GM19468 (cell line): Measurements from ENCODE around the gene PSME3IP1.
"Not testable (repeated sequence)": the region's sequence is repeated elsewhere in the genome, so short reads cannot be mapped to it uniquely, and the experiment has no call there.

Experiments used
- ATAC-seq: cut with Tn5 transposase; IDR thresholded peaks from one replicate; pipeline ENCODE4 v1.9.1; 2021; ENCODE audit warnings: mild to moderate bottlenecking, moderate library complexity, moderate number of reproducible peaks; ENCODE audit not compliant: unreplicated experiment; ENCODE audit errors: extremely low read depth

PSME3IP1 gene

DNA sequence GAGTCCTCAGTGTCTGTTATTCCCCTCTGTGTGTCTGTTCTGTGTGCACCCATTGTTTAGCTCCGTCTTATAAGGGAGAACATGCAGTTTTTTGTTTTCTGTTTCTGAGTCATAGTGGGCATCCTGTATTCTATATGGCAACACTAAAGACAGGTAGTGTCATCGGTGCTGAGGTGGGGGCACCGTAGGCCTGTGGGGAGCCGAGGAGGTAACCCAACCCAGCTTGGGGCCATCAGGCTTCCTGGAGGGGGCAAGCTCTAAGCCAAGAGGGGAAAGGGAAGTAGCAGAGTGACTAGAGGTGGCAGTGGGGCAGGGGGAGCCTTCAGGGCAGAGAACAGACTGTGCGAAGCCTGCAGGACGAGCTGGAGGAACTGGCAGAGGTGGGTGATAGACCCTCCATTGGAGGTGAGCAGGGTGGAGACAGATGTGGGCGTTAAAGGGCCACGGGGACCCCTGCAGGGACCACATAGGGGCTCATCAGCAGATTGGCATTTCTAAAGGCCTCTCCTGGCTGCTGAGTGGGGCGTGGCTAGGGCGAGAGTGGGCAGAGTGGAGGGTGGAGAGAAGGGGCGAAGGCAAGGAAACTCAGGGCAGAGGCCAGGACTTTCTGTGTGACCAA lies 57.0 kb downstream of the PSME3IP1 start:
- no peak for ATAC-seq

- no peak for ATAC-seq
Measured at GRCh38 chr16:57127836-57128235, 58.0 kb downstream of the PSME3IP1 start.

- no peak for ATAC-seq
Measured at GRCh38 chr16:57127037-57127763, 58.6 kb downstream of the PSME3IP1 start.

GRCh38 chr16:57126411-57126810 lies 59.4 kb downstream of the PSME3IP1 start:
- no peak for ATAC-seq

GRCh38 chr16:57125969-57126368 lies 59.9 kb downstream of the PSME3IP1 start:
- no peak for ATAC-seq

GRCh38 chr16:57125376-57125775 lies 60.5 kb downstream of the PSME3IP1 start:
- ATAC-seq = no peak

DNA sequence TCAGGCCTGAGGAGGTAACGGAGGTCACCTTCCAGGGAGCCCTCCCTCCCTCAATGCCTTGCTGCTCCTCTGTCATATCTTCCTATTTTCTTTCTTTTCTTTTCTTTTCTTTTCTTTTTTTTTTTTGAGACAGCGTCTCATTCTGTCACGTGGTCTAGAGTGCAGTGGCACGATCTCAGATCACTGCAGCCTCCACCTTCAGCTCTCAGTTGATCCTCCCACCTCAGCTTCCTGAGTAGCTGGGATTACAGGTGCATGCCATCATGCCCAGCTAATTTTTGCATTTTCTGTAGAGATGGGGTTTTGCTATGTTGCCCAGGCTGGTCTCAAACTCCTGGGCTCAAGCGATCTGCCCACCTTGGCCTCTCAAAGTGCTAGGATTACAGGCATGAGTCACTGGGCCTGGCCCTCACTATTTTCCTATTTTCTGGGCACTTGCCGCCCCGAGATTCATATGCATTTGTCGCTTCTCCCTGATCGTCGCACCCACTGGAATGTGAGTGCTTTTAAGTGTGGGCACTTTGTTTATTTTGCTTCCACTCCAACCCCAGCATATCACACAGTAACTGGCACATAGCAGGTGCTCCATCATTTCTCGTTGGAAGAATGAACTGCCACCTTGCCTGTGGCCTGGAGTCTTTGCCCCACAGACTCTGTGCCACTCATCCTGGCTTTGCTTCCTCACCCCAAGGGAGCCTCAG lies 61.7 kb downstream of the PSME3IP1 start:
- ATAC-seq = no peak

DNA sequence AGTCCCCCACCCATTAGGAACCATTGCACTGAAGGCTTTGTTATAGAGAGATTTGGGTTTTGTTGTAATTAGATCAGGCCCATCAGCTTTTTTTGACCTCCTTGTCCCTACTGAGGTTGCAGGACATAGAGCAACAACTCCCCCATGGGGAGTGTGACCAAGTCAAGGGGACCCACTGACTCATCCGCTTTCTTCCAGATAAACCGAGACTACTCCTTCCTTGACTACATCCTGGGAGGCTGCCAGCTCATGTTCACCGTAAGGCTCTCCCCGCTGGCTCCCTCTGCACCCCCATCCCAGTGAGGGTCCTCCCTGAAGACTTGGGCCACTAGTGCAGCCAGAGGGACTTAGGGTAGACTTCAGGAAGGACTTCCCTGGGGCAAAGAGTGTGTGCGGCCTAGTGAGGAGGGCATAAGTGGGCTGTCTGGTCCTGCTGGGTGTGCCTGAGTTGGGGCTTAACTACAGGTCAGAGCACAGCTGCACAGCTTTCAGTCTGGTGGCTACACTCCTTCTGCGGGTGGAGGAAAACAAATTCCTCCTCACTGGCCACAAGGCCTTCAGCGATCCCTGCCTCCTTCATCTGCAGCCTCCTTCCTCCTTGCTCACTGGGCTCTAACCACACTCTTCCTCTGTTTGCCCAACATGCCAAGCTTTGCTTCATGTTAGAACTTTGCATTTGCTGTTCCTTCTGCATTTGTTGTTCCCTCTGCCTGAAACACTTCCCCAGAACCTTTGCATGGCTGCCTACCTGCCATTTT lies 62.4 kb downstream of the PSME3IP1 start:
- ATAC-seq = no peak

- no peak for ATAC-seq
Measured at GRCh38 chr16:57118461-57119084, 67.3 kb downstream of the PSME3IP1 start.

- ATAC-seq = no peak
Measured at GRCh38 chr16:57115514-57116182, 70.2 kb downstream of the PSME3IP1 start.

- ATAC-seq = no peak
Measured at GRCh38 chr16:57115168-57115513, 70.7 kb downstream of the PSME3IP1 start.

DNA sequence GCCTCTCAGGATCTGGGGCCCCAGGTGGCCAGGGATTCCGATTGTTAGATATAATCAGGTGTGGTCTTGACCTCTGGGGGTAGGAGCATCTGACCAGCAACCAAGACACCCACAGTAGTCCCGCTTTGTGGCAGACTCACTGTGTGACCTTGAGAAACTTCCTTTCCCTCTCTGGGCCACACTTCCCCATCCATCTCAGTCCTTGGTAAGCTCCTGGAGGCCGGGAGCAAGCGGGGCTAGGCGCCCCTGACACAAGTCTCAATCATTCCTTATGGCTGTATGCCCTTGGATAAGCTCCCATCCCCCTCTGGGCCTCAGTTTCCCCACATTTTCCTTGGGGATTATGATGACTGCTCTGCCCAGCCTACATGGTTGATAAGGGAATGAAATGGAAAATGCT lies 72.2 kb downstream of the PSME3IP1 start:
- ATAC-seq = no peak

DNA sequence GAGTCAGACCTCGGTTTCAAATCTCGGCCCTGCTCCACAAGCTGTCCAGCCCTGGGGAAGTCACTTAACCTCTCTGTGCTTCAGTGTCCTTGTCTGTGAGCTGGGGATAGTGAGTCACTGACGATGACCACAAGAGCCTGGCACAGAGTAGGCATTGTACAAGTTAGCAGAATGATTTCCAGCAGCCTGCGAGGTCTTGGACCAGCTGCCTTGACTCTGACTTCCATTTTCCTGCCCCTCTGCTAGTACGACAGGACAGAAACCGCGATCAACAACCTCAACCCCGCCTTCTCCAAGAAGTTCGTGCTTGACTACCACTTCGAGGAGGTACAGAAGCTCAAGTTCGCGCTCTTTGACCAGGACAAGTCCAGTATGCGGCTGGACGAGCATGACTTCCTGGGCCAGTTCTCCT lies 72.8 kb downstream of the PSME3IP1 start:
- ATAC-seq = no peak

DNA sequence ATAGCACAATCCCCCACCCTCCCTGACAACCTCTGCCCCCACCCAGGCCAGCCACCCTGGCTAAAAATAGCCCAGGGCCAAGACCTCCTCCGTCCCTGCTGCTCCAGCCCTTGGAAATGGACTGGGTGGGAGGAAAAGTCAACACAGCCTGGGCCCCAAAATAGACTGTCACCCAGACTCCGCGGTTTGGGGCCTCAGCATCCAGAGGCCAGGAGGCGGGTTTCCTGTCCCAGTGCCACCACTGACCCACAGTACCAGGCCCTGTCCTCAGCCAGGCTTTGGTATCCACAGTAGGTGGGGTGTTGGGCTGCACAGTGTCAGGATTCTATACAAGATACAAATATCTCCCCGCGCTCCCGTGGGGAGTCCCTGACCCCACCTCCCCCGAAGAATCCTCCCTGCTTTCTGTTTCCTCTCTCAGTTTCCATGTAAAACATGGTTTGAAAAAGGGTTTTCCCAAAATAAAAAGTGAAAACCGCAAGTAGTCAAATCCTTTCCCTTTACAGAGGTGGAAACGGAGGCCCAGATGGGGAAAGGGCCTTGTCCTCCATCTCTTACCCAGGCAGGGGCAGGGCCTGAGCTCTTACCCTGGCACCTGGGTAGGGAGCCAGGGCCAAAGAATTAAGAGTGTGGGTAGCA lies 73.3 kb downstream of the PSME3IP1 start:
- ATAC-seq = no peak

DNA sequence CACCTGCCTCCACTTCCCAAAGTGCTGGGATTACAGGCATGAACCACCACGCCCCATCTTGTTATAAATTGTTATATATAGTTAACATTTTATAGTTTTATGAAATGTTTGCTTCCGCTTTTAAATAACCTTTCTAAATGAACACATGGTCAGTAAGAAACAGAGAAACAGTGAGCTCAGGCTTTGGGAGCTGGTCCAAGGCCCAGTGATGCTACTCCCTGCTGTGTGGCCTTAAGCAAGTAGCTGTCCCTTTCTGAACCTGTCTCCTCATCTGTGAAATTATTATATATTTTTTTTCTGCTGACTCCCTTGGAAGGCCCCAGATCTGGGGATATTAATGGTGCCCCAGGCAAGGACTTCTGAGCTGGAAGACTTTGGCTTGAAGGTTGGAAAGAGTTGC lies 74.4 kb downstream of the PSME3IP1 start:
- no peak for ATAC-seq

- no peak for ATAC-seq
Measured at GRCh38 chr16:57110937-57111336, 74.9 kb downstream of the PSME3IP1 start.

- ATAC-seq = not testable (repeated sequence)
Measured at GRCh38 chr16:57109259-57110105, 76.4 kb downstream of the PSME3IP1 start.

DNA sequence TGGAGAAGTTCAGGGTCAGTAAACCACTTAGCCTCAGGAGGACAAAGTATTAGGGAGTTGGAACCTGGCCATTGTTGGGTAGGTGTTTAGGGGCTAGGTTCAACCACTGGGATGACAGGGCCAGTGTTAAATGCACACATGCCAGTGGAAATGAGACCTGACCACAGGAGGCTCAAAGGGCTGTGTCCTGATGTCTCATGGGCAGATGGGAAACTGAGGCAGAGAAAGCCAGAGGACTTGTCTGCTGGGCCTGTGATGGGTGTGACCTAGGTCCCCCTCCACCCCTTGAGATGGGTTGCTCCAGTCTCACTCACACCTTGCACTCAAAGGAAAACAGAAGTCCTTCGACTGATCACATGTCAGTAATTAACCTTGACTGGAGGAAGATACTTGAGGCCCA lies 77.4 kb downstream of the PSME3IP1 start:
- ATAC-seq = no peak
